ENCODE measurements around the gene CORIN.

CORIN gene

GRCh38 chr4:47567511-47567910 lies 270.4 kb downstream of the CORIN start:
- no peak for DNase-seq
- Histone ChIP-seq H3K4me3 (ENCODE audit: low read depth, low read length) (no peak overlapping the region), H3K36me3 (replicated peaks) (peaks cover 39% of the 10 kb centered on the region), H3K27ac (no peak overlapping the region), H3K27me3 (replicated peaks) (no peaks in the 10 kb centered on the region)
- no peak for TF ChIP-seq CTCF (IDR thresholded peaks at IDR 0.05; ENCODE audit: low read depth, low read length, missing control alignments)
- in situ Hi-C loops (cut with HindIII; ENCODE audit: low pct_ligation_motif_present, low sequenced_read_pairs) = no loop called here

GRCh38 chr4:47566969-47567368 lies 270.9 kb downstream of the CORIN start:
- Histone ChIP-seq H3K27ac (peak overlapping the region; percentile 32), H3K4me3 (ENCODE audit: low read depth, low read length) (no peak overlapping the region), H3K36me3 (replicated peaks) (peaks cover 42% of the 10 kb centered on the region), H3K27me3 (replicated peaks) (no peaks in the 10 kb centered on the region)
- in situ Hi-C loops (cut with HindIII; ENCODE audit: low pct_ligation_motif_present, low sequenced_read_pairs) = no loop called here
- no peak for DNase-seq
- no peak for TF ChIP-seq CTCF (IDR thresholded peaks at IDR 0.05; ENCODE audit: low read depth, low read length, missing control alignments)

DNA sequence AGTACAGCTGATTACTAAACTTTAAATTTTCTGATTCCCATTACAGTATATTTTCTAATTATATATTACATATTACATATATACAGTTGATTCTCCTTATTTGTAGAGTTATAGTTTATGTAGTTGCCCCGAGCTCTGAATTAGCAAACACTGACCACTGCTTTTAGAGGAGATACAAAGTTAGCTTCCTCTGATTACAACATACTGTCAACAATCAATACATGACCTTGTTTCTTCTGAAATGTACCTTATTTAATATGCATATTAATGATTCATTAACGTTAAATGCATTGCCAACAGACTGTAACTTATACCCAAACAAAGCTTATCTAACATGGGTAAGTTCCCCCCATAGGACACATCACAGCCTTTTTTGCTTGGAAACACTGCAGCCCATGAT lies 271.3 kb downstream of the CORIN start:
- in situ Hi-C loops (cut with HindIII; ENCODE audit: low pct_ligation_motif_present, low sequenced_read_pairs) = no loop called here
- Histone ChIP-seq H3K27ac (peak overlapping the region; percentile 32), H3K27me3 (replicated peaks) (no peaks in the 10 kb centered on the region), H3K4me3 (ENCODE audit: low read depth, low read length) (no peak overlapping the region), H3K36me3 (replicated peaks) (peaks cover 44% of the 10 kb centered on the region)
- DNase-seq = no peak
- no peak for TF ChIP-seq CTCF (IDR thresholded peaks at IDR 0.05; ENCODE audit: low read depth, low read length, missing control alignments)

DNA sequence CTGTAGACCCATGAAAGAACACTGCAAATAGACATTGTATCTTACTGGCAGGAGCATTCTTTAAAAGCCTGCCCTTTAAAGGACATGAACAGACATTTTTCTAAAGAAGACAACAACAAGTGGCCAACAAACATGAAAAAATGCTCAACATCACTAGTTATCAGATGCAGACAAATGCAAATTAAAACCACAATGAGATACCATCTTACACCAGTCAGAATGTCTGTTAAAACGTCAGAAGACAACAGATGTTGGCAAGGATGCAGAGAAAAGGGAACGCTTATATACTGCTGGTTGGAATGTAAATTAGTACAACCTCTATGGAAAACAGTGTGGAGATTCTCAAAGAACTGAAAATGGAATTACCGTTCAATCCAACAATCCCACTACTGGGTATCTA lies 275.6 kb downstream of the CORIN start:
- no peak overlapping the region for H3K27ac ChIP-seq
- in situ Hi-C loops (cut with HindIII; ENCODE audit: low pct_ligation_motif_present, low sequenced_read_pairs) = no loop called here
- no peaks in the 10 kb centered on the region for H3K27me3 ChIP-seq (replicated peaks)
- peaks cover 57% of the 10 kb centered on the region for H3K36me3 ChIP-seq (replicated peaks)
- DNase-seq = no peak
- H3K4me3 ChIP-seq (ENCODE audit: low read depth, low read length) = no peak overlapping the region
- no peak for TF ChIP-seq CTCF (IDR thresholded peaks at IDR 0.05; ENCODE audit: low read depth, low read length, missing control alignments)

DNA sequence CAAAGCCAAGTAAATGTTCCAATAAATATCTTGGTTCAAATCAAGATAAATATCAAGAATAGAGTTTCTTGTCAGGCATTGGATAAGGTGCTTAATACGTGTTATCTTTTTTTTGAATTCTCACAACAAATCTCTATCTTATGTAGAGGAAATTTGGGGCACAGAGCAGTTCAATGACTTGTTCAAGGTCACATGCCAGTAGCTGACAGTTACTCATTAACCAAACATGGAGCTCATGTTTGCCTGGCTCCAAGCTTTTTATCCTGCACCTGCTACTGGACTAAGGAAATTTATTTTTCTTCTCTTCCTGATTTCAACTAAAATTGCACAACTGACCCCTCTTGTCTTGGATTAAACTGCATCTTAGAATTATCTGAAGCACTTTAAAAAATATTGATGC lies 276.5 kb downstream of the CORIN start:
- Histone ChIP-seq H3K27ac (no peak overlapping the region), H3K4me3 (ENCODE audit: low read depth, low read length) (no peak overlapping the region), H3K27me3 (replicated peaks) (no peaks in the 10 kb centered on the region), H3K36me3 (replicated peaks) (peaks cover 51% of the 10 kb centered on the region)
- in situ Hi-C loops (cut with HindIII; ENCODE audit: low pct_ligation_motif_present, low sequenced_read_pairs) = no loop called here
- TF ChIP-seq CTCF (IDR thresholded peaks at IDR 0.05; ENCODE audit: low read depth, low read length, missing control alignments) = no peak
- no peak for DNase-seq

- Histone ChIP-seq H3K27ac (no peak overlapping the region), H3K36me3 (replicated peaks) (peaks cover 48% of the 10 kb centered on the region), H3K27me3 (replicated peaks) (no peaks in the 10 kb centered on the region), H3K4me3 (ENCODE audit: low read depth, low read length) (no peak overlapping the region)
- DNase-seq = no peak
- TF ChIP-seq CTCF (IDR thresholded peaks at IDR 0.05; ENCODE audit: low read depth, low read length, missing control alignments) = no peak
- in situ Hi-C loops (cut with HindIII; ENCODE audit: low pct_ligation_motif_present, low sequenced_read_pairs) = no loop called here
Observed at GRCh38 chr4:47560682-47561081, 277.2 kb downstream of the CORIN start.
